GM12892 (cell line): ENCODE measurements around the gene TFAP2D.

Source experiments
- DNase-seq: peaks from one replicate; pipeline ENCODE4 v3.0.0; 2011; ENCODE audit not compliant: insufficient read length
- FAIRE-seq: peaks from 2 replicates; lab custom pipeline; 2011; peaks lifted over from hg19 to GRCh38; lab: Jason Lieb, UNC
- POLR2A ChIP-seq: IDR thresholded peaks from 2 replicates; pipeline ENCODE4 v1.6.1; 2011; ENCODE audit warnings: low read depth, low read length, control low read depth
- POLR2AphosphoS5 ChIP-seq: IDR thresholded peaks from 2 replicates; pipeline ENCODE4 v1.6.1; 2011; ENCODE audit warnings: low read depth, low read length, control low read depth
- TAF1 ChIP-seq: IDR thresholded peaks from 2 replicates; pipeline ENCODE4 v1.6.1; 2011; ENCODE audit warnings: low read depth, mild to moderate bottlenecking, control low read depth, low read length, borderline replicate concordance

The TFAP2D gene

DNA sequence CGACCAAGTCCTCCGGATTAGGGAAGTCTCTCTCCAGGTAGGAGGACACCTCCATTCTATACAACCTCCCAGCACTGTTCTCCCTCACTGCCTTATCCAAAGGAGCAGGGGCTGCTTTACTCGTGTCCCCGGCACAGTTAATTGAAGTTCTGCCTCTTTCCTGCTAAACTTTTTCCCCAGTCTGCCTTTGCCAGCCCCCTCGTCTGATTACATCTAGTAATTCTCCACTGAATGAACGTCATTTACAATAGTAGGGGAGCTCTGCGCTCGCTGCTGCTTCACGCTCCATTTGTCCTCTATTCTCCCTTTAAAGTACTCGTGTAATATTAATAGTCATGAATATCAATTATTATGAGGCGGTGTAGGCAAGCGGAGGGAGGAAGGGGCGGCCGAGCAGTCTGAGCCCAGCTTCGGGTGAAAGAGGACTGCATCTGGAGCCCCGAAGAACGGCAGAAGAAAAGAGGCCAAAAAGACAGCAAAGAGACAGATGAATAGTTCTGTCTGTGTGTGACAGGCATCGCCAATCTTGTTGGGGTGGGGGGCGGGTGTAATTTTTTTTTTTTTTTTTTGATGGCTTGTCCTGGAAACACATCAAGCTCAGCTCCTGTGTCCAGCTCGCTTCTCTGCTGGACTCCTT is 108.2 kb downstream of the TFAP2D start:
- FAIRE-seq (no peak), DNase-seq (no peak)
- no peak for TF ChIP-seq POLR2A
- no peak for TF ChIP-seq POLR2AphosphoS5
- no peak for TF ChIP-seq TAF1

DNA sequence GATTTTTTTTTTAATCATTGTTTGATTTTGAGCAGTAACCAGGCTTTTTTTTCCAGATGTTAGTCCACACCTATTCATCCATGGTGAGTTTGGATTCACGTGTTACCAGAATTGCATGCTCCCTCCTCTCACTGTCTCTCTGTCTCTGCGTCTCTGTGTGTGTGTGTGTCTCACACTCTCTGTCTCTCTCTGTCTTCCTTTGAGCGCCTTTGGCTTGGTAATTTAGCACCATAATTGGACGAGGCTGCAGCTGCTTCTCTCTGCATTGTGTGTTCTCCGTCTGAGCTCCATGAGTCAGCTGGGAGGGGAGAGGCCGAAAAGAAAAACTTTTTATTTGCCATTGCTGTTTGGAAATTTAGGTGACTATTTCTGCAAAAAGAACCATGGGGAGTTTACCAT is 108.8 kb downstream of the TFAP2D start:
- no peak for FAIRE-seq
- TF ChIP-seq POLR2A = no peak
- DNase-seq = no peak
